Activated B cell treated with CpG ODN at 0.5 μM for 24 hours (primary cell): ENCODE data around the gene ROPN1. TPM values are rescaled to one million over a fixed set of nuclear protein-coding genes. Genes with fewer than 3 reads are reported as not detected.
A peak's percentile ranks its signal among the peaks of the same experiment; 100 is the strongest.

Source experiments
- ATAC-seq: fragments of 200-7000 bp; cut with Tn5 transposase; one replicate; pipeline ENCODE4 v1.10.0; 2021; ENCODE audit warnings: low read depth, mild to moderate bottlenecking, moderate library complexity
- CTCF ChIA-PET: fragments of 350-600 bp; sonication (Branson Sonifier 250); formaldehyde crosslinking; loops from one replicate; lab custom pipeline; 2021; ENCODE audit warnings: antibody characterized with exemption; lab: Charles Lee
- POLR2A ChIA-PET: fragments of 350-600 bp; sonication (Branson Sonifier 250); formaldehyde crosslinking; loops from one replicate; lab custom pipeline; 2021; ENCODE audit warnings: antibody characterized with exemption; lab: Charles Lee
- DNase-seq: peaks from one replicate; pipeline ENCODE4 v3.0.0; 2022
- H3K27ac Mint-ChIP-seq: one replicate; pipeline ENCODE4 v1.8.0; 2020; ENCODE audit warnings: mixed read lengths
- H3K27me3 Mint-ChIP-seq: one replicate; pipeline ENCODE4 v1.8.0; 2021; ENCODE audit warnings: mixed read lengths
- H3K36me3 Mint-ChIP-seq: one replicate; pipeline ENCODE4 v1.8.0; 2021; ENCODE audit warnings: low read depth, mixed read lengths
- H3K4me1 Mint-ChIP-seq: one replicate; pipeline ENCODE4 v1.8.0; 2021; ENCODE audit warnings: mixed read lengths
- H3K4me3 Mint-ChIP-seq: one replicate; pipeline ENCODE4 v1.8.0; 2020; ENCODE audit warnings: mild to moderate bottlenecking, mixed read lengths
- H3K9me3 Mint-ChIP-seq: one replicate; pipeline ENCODE4 v1.8.0; 2020; ENCODE audit warnings: mixed read lengths
- intact Hi-C: fragments of 100-400 bp; cut with micrococcal nuclease; formaldehyde crosslinking; loops from one replicate; pipeline ENCODE4 v1.15.1; 2024
- total RNA-seq: library from RNA; stranded (reverse); gene quantifications from 2 replicates; pipeline ENCODE4 v1.2.3, GENCODE V29; 2022
- TF ChIP-seq, protein P1 (sequence below): fragments of 200-600 bp; IDR thresholded peaks from one replicate; pipeline ENCODE4 v1.8.0; 2022; ENCODE audit warnings: antibody characterized with exemption, mild to moderate bottlenecking

Gene ROPN1
- total RNA-seq, 1 donor from 2014 or later, result not detected

DNA sequence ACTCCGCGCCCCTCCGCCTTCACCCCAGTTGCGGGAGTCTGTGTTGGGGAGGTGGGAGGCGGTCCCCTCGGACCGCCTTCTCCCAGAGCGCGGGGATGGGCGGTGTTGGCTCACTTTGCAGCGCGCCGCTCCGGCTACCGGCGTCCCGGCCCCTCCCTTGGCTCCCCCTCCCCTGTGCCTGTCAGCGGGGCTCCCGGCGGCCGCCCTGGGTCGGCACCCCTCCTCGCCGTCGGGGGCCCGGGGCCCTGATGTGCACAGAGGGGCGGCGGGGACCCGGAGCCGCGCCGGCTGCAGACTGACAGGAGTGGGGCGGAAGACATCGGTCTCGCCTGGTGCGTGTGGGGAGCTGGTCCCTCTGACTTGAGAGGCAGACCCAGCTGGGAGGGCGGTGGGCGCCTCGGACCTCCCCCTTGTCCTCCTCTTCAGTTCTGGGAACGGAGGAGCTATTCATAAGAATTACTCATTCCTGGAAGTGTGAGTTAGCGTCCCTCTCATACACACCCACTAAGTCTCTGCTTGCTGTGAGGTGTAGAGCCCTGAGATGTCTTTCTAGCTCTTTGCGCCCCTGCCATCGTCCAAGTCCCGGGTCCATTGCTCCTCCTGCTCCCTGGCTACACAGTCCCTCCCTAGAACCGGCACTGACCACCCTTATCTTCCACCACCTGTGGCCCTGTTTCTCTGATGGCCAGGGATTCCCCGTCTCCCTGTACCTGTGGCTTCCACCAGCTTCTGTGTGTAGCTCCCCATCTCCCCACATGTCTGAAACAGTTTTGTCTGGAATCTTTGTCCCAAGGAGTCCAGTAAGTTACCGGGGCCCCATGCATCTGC is 42.3 kb upstream of the ROPN1 start:
- TF ChIP-seq, protein P1, sequence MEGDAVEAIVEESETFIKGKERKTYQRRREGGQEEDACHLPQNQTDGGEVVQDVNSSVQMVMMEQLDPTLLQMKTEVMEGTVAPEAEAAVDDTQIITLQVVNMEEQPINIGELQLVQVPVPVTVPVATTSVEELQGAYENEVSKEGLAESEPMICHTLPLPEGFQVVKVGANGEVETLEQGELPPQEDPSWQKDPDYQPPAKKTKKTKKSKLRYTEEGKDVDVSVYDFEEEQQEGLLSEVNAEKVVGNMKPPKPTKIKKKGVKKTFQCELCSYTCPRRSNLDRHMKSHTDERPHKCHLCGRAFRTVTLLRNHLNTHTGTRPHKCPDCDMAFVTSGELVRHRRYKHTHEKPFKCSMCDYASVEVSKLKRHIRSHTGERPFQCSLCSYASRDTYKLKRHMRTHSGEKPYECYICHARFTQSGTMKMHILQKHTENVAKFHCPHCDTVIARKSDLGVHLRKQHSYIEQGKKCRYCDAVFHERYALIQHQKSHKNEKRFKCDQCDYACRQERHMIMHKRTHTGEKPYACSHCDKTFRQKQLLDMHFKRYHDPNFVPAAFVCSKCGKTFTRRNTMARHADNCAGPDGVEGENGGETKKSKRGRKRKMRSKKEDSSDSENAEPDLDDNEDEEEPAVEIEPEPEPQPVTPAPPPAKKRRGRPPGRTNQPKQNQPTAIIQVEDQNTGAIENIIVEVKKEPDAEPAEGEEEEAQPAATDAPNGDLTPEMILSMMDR, result no peak
- POLR2A ChIA-PET, result no interaction called here
- H3K27ac Mint-ChIP-seq, result no peak overlapping the region
- DNase-seq (peak; percentile 18), ATAC-seq (no peak)
- intact Hi-C loops, result no loop called here
- H3K36me3 Mint-ChIP-seq, result no peaks in the 10 kb centered on the region
- H3K4me3 Mint-ChIP-seq, result peak overlapping the region; percentile 63
- CTCF ChIA-PET, result interaction anchor here (1.3 kb wide), 1 partner anchor 27 kb away, joined by 3 read pairs; no protein-coding TSS in a partner anchor
- peaks cover 19% of the 10 kb centered on the region for H3K4me1 Mint-ChIP-seq
- peaks cover 38% of the 10 kb centered on the region for H3K27me3 Mint-ChIP-seq
- H3K9me3 Mint-ChIP-seq, result peaks cover 4% of the 10 kb centered on the region

DNA sequence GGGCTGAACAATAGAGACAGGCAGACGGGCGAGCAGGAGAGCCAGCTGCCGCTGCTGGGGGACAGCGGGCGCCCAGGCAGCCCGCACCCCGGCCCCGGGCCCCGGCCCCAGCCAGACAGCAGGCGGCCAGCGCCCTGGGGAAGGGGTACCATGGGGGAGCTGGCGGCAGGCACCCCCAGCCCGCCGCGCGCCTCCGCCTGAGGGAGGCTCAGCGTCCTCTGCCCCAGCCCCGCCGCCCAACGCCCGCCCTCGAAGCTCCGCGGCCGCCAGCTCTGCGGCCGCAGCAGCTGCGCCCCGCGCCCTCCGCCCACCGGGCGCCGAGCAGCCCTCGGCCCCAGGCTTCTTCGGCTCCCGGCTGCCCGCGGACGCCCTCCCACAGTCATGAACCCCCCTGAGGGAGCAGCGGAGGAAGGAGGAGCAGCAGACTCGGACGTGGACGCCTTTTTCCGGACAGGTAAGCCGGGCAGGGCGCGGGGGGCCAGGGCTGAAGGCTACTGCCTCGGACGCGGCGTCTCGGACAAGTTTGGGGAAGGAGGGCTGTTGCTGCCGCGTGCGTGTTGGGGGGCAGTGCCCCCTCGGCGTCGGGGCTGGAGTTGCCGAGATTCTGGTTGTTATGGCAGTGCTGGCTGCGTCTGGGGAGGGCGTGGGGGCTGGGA is 41.6 kb upstream of the ROPN1 start, which contains the start of gene KALRN:
Gene KALRN (plus strand): TSS at position 10 of the 656 bp plus-strand sequence.
- Mint-ChIP-seq H3K36me3 (no peaks in the 10 kb centered on the region), H3K4me1 (peaks cover 19% of the 10 kb centered on the region), H3K27me3 (peaks cover 43% of the 10 kb centered on the region), H3K9me3 (peaks cover 4% of the 10 kb centered on the region), H3K27ac (no peak within 1 kb of the TSS), H3K4me3 (peak within 1 kb of the TSS; percentile 76)
- intact Hi-C loops, result no loop called here
- DNase-seq, result no peak
- TF ChIP-seq, protein P1, result no peak
- ChIA-PET CTCF (interaction anchor here (0.7 to 1.3 kb wide), 5 partner anchors 9 to 47 kb away, joined by 3 to 4 read pairs (median 4); no protein-coding TSS in a partner anchor), POLR2A (no interaction called here)
- no peak for ATAC-seq

DNA sequence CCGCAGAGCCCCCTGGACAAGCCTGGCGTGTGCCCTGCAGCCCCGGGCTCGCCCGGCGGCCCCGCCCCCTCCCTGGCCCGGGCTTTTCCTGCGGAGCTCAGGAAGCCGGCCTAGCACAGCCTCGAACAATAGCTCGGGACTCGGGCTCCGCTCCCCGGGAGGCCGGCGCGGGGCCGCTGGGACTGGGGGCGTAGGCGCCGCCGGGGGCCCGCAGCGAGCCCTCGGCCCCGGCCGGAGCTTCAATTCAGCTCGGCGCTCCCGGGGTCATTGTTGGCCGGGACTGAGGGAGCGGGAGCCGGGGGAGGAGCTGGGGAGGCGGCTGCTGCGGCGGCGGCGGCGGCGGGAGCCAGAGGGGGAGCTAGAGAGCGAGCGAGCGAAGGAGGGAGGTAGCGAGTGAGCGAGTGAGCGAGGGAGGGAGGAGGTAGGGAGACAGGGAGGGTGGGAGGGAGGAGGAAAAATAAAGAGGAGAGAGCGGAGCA is 41.0 kb upstream of the ROPN1 start:
- POLR2A ChIA-PET, result no interaction called here
- ATAC-seq, result peak; percentile 89
- intact Hi-C loops, result no loop called here
- TF ChIP-seq, protein P1, result no peak
- Mint-ChIP-seq H3K9me3 (peaks cover 4% of the 10 kb centered on the region), H3K27ac (no peak overlapping the region), H3K4me1 (peaks cover 19% of the 10 kb centered on the region), H3K27me3 (peaks cover 43% of the 10 kb centered on the region), H3K36me3 (no peaks in the 10 kb centered on the region), H3K4me3 (peak overlapping the region; percentile 60)
- CTCF ChIA-PET, result interaction anchor here (0.7 to 1.3 kb wide), 6 partner anchors 10 to 50 kb away, joined by 3 to 4 read pairs (median 4); no protein-coding TSS in a partner anchor
- peak; percentile 55 for DNase-seq

DNA sequence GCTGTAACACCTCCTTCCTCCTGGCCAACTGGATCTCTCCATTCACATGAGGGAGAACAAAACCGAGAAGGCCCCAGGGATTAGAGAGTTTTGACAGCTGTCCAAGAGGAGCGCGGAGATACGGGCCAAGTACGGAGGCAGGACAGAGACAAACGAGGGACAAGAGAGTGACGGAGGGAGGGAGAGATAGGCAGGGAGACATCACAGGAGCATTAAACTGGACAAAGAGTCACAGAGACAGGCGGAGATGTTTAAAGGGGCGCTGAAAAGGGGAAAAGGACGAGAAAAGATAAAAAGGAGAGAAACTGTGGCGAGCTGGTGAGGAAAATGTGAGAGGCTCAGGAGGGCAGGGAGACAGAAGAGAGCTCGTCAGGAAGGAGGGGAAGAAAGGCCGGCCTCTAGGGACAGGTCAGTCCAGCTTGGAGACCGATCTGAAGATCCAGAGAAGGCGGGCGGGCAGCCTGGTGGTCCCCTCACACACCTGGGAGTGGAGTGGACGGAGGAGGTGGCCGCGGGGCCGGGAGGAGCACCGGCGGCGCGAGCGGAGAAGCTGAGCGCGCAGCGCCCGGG is 40.5 kb upstream of the ROPN1 start:
- peak overlapping the region; percentile 76 for H3K4me3 Mint-ChIP-seq
- POLR2A ChIA-PET, result no interaction called here
- H3K27me3 Mint-ChIP-seq, result peaks cover 43% of the 10 kb centered on the region
- DNase-seq (no peak), ATAC-seq (no peak)
- TF ChIP-seq, protein P1, result no peak
- H3K36me3 Mint-ChIP-seq, result no peaks in the 10 kb centered on the region
- peaks cover 4% of the 10 kb centered on the region for H3K9me3 Mint-ChIP-seq
- H3K4me1 Mint-ChIP-seq, result peaks cover 19% of the 10 kb centered on the region
- H3K27ac Mint-ChIP-seq, result no peak overlapping the region
- CTCF ChIA-PET, result interaction anchor here (0.8 to 1.3 kb wide), 5 partner anchors 10 to 50 kb away, joined by 3 to 4 read pairs (median 3); no protein-coding TSS in a partner anchor
- intact Hi-C loops, result no loop called here
